ENCODE results near the gene OR6M1.

OR6M1 gene

DNA sequence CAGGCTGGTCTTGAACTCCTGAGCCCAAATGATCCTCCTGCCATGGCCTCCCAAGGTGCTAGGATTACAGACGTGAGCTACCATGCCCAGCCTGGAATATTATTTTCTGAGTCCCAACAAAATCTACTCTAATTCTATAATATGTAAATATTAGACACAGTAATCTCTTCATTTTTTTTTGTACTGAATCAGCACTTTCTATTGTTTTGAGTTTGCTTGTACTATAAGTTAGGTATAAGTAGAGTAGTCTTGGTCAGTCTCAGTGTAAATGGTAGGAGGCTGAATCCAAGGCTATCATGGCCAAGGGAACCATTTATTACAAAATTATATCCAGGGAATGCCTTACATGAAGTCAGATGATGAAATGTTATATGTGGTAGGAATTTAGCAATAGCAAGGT, 32.2 kb downstream of the OR6M1 start:
- no peak for DNase-seq

DNA sequence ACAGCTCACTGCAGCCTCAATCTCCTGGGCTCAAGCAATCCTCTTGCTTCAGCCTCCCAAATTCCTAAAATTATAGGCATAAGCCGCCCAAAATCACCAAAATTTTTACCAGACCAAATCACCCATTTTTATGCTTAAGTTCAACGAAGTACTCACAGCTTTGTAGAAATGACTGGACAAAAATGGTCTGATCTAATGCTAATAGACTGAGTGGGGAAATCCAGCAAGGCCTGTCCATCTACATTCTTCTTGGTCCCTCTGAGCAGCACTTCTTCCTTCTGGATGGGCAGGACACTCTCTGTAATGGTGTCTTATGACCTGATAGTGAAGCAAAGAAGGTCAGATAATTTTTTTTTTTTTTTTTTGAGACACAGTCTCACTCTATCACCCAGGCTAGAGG, 33.1 kb downstream of the OR6M1 start:
- no peak for DNase-seq

DNA sequence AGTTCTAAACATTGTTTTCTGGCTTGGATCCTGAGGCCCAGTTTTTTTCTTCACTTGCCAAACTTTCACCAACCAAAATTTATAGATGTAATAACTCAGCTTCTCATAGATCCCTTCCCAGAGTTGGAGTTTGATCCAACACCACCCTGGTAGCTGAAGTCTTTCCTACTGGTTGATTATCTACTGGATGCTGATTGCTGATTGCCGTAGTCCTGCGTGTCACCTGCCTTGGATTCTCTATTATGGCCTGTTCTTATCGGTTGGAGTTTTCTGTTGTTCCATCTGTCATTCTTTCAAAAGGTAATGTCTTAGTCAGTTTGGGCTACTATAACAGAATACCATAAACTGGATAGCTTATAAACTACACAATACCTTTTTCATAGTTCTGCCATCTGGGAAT, 34.5 kb downstream of the OR6M1 start:
- no peak for DNase-seq

DNA sequence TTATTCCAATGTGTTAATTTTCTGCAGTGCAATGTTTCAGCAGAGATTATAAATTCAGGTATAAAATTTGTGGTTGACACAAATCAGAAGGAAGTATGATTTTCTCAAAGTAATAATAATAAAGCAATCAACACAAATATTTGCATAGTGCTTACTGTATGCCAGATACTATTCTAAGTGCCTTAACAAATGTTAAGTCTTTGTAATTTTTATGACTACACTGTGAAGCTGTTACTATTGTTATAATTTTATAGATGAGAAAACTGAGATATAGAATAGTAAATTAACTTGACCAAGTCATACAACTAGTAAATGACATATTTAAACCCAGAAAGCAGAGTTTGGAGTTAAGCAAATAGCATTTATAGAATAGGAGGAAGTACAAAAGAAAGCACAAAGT, 35.4 kb downstream of the OR6M1 start:
- no peak for DNase-seq

DNA sequence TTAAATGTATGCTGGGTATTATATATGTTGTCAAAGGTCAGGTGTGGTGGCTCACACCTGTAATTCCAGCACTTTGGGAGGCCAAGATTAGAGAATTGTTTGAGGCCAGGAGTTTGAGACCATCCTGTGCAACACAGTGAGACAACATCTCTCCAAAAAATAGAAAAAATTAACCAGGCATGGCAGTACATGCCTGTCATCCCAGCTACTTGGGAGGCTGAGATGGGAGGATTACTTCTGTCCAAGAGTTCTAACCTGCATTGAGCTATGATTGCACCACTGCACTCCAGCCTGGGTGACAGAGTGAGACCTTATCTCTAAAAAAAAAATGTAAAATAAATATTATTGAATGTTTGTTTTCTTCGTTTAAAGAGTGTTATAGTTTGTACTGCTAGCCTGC, 40.5 kb downstream of the OR6M1 start:
- DNase-seq, result no peak

DNA sequence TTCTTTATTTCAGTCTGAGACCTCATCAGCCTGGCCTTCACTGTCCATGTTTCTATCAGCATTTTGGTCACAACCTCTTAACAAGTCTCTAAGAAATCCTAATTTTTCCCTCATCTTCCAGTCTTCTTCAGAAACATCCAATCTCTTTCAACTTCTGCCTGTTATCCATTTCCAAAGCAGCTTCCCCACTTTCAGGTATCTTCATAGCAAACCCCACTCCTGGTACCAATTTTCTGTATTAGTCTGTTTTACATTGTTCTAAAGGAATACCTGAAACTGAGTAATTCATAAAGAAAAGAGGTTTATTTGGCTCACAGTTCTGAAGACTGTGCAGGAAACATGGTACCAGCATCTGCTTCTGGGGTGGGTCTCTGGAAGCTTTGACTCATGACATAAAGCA, 43.7 kb downstream of the OR6M1 start:
- DNase-seq, result no peak

DNA sequence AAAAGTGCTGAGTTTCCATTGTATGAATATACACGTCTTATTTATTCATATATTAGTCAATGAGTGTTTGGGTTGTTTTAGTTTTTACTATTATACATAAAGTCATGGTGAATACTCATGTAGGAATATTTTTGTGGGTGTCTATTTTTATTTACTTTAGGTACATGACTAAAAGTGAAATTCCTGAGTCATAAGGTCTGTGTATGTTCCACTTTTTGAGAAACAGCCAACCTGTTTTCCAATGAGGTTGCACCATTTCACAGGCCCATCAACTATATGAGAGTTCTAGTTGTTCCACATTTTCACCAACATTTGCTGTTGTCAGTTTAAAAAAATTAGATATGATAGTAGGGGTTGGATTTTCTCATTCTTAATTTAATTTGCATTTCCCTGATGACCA, 45.3 kb downstream of the OR6M1 start:
- DNase-seq, result peak; percentile 66

DNA sequence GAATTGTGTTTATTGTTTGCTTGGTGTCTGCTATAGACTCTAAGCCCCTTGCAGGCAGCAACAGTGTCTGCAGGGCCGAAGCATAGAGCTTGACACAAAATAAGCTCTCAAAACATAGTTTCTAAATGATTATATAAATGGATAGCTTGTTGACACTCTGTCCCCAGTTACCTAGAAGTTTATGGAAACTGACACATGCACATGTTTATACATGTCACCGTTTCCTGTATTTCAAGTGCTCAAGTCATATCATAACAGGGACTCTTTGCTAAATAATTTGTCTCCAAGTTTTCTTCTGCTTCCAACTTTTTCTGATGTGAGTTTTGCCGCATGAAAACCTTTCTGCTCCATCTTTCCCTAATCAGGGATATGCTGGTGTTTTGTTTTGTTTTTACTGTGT, 48.2 kb downstream of the OR6M1 start:
- DNase-seq, result no peak

DNA sequence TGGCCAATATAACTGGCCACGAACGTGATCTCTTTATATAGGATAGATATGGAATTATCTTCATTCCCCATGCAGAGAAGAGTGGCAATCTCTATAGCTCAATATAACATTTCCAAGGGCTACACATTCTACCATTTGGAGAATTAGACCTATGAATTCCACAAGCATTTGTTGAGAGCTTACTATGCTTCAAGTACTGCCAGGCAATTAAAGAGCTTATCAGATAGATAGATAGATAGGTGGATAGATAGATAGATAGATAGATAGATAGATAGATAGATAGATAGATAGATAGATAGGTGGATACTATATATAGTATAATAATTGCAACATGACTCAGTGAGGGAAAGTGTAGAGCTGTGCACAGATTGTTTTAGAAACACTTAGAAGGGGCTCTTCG, 50.3 kb downstream of the OR6M1 start:
- DNase-seq, result no peak

Data from activated CD4-positive, alpha-beta T cell treated with anti-CD3 and anti-CD28 coated beads, Interleukin-2, amount 50 U/mL, for 16 hours (primary cell).